GM19043 (cell line): Measurements from ENCODE around the gene ARRB2.

Experiments
- ATAC-seq: cut with Tn5 transposase; IDR thresholded peaks from one replicate; pipeline ENCODE4 v1.9.1; 2021; ENCODE audit warnings: low read depth; ENCODE audit not compliant: unreplicated experiment

Gene ARRB2

GRCh38 chr17:4748686-4749085 is 38.3 kb downstream of the ARRB2 start:
- no peak for ATAC-seq

- no peak for ATAC-seq
These were observed 40.2 kb downstream of the ARRB2 start for GRCh38 chr17:4750606-4751005.

- no peak for ATAC-seq
These were observed 41.5 kb downstream of the ARRB2 start for GRCh38 chr17:4751932-4752331.

GRCh38 chr17:4753392-4753791 is 43.0 kb downstream of the ARRB2 start:
- no peak for ATAC-seq

- ATAC-seq: no peak
These were observed 49.4 kb downstream of the ARRB2 start for GRCh38 chr17:4759776-4760236.

- no peak for ATAC-seq
These were observed 54.2 kb downstream of the ARRB2 start for GRCh38 chr17:4764595-4764994.

- ATAC-seq: no peak
These were observed 55.8 kb downstream of the ARRB2 start for GRCh38 chr17:4766201-4766600.

- ATAC-seq: no peak
These were observed 56.3 kb downstream of the ARRB2 start for GRCh38 chr17:4766723-4767122.

GRCh38 chr17:4768298-4768697 is 57.9 kb downstream of the ARRB2 start:
- no peak for ATAC-seq

- no peak for ATAC-seq
These were observed 59.2 kb downstream of the ARRB2 start for GRCh38 chr17:4769628-4770027.
